ENCODE results near the gene CALHM2. TPM values are rescaled to one million over a fixed set of nuclear protein-coding genes. Genes with fewer than 3 reads are reported as not detected.

CALHM2 gene
- total RNA-seq, 4 donors from 2014 or later: 5.0 to 40.1 (median 9.3) TPM

- Histone ChIP-seq H3K9me3 (no peaks in the 10 kb centered on the region), H3K27me3 (peaks cover 0 to 5% (median 0%) of the 10 kb centered on the region in 4 donors), H3K36me3 (no peaks in the 10 kb centered on the region), H3K27ac (no peak overlapping the region), H3K4me1 (peaks cover 0 to 38% (median 11%) of the 10 kb centered on the region in 3 donors), H3K4me3 (no peak overlapping the region)
- no peak for DNase-seq
- 83 to 93% methylated on average over 1 of the region's 4 CpGs for WGBS, 2 donors
- intact Hi-C loops (cut with DNase I): no loop called here
- TF ChIP-seq POLR2A (IDR thresholded peaks at IDR 0.05) (no peak), CTCF (IDR thresholded peaks at IDR 0.05) (no peak)
Measured at GRCh38 chr10:103475437-103475836, 23.3 kb upstream of the CALHM2 start.

- no peak for DNase-seq
- Histone ChIP-seq H3K4me1 (peaks cover 0 to 30% (median 9%) of the 10 kb centered on the region in 3 donors), H3K4me3 (no peak overlapping the region), H3K27ac (no peak overlapping the region), H3K27me3 (peaks cover 0 to 5% (median 0%) of the 10 kb centered on the region in 4 donors), H3K36me3 (no peaks in the 10 kb centered on the region), H3K9me3 (no peaks in the 10 kb centered on the region)
- intact Hi-C loops (cut with DNase I): no loop called here
- WGBS, 2 donors: 85 to 86% methylated on average over 3 of the region's 3 CpGs
- TF ChIP-seq POLR2A (IDR thresholded peaks at IDR 0.05): no peak
- no peak for TF ChIP-seq CTCF (IDR thresholded peaks at IDR 0.05)
Measured at GRCh38 chr10:103474077-103474476, 21.9 kb upstream of the CALHM2 start.

GRCh38 chr10:103473261-103473671 is 21.1 kb upstream of the CALHM2 start:
- H3K9me3 ChIP-seq: no peaks in the 10 kb centered on the region
- peaks cover 0 to 27% (median 9%) of the 10 kb centered on the region in 3 donors for H3K4me1 ChIP-seq
- H3K36me3 ChIP-seq: no peaks in the 10 kb centered on the region
- intact Hi-C loops (cut with DNase I): no loop called here
- peaks cover 0 to 5% (median 0%) of the 10 kb centered on the region in 4 donors for H3K27me3 ChIP-seq
- 67 to 93% methylated on average over 2 to 6 of the region's 32 CpGs for WGBS, 2 donors
- DNase-seq: no peak
- no peak overlapping the region for H3K27ac ChIP-seq
- no peak for TF ChIP-seq CTCF (IDR thresholded peaks at IDR 0.05)
- no peak for TF ChIP-seq POLR2A (IDR thresholded peaks at IDR 0.05)
- no peak overlapping the region for H3K4me3 ChIP-seq

- H3K4me1 ChIP-seq: peaks cover 0 to 27% (median 9%) of the 10 kb centered on the region in 3 donors
- intact Hi-C loops (cut with DNase I): no loop called here
- peak overlapping the region; percentile 19 to 80 (median 48) for H3K27ac ChIP-seq
Measured at GRCh38 chr10:103472005-103472404, 19.8 kb upstream of the CALHM2 start.

More at GRCh38 chr10:103472005-103472404, 19.8 kb upstream of the CALHM2 start:
- Histone ChIP-seq H3K9me3 (no peaks in the 10 kb centered on the region), H3K4me3 (peak overlapping the region in 1 of 4 donors; percentile 12), H3K36me3 (no peaks in the 10 kb centered on the region), H3K27me3 (peaks cover 0 to 5% (median 0%) of the 10 kb centered on the region in 4 donors)
- no peak for DNase-seq
- TF ChIP-seq CTCF (IDR thresholded peaks at IDR 0.05): no peak
- TF ChIP-seq POLR2A (IDR thresholded peaks at IDR 0.05): no peak
- WGBS, 2 donors: 83 to 84% methylated on average over 1 to 2 of the region's 2 CpGs

Data from esophagus squamous epithelium (tissue), 5 donors.